Gastroesophageal sphincter (tissue), 3 donors: ENCODE data around the gene ISLR2.

Experiments used
- EP300 ChIP-seq: sonication (generic); formaldehyde crosslinking; IDR thresholded peaks from one replicate; pipeline ENCODE4 v1.6.1; 2017; ENCODE audit warnings: antibody characterized with exemption, mild to moderate bottlenecking
- POLR2A ChIP-seq, 2 donors: fragments of 450-650 bp; IDR thresholded peaks; one replicate each; pipeline ENCODE4 v1.6.1; 2017; ENCODE audit warnings: antibody characterized with exemption in 2 of 2, mild to moderate bottlenecking in 2 of 2, moderate library complexity in 1 of 2
- POLR2AphosphoS5 ChIP-seq: sonication (generic); formaldehyde crosslinking; IDR thresholded peaks from one replicate; pipeline ENCODE4 v1.6.1; 2017; ENCODE audit warnings: antibody characterized with exemption
- TF ChIP-seq, protein P1 (sequence below), 4 experiments: fragments of 200-600 bp in 2 of 4; fragments of 450-650 bp in 2 of 4; sonication (generic) in 1 of 4; IDR thresholded peaks; one replicate each; pipeline ENCODE4 v1.5.1; 2017 to 2019; ENCODE audit warnings: antibody characterized with exemption in 4 of 4, mild to moderate bottlenecking in 2 of 4, moderate library complexity in 2 of 4

DNA sequence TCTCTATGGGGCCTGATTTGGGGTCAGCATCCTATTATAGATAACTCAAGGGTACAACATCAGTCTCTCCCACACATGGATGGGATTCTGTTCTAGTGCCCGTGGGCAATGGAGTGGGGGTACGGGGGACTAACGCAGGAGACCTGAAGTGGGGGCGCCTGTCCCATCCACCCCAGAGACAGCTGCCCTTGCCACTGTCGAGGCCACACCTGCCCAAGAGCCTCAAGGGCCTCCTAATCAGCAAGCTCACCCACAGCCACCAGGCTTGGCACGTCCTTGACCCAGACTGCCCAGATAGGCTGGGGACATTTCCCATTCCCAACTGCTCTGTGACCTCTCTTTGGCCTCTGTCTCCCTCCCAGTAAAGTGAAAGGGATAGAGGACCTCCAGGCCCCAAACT, 8.5 kb upstream of the ISLR2 start:
- TF ChIP-seq, protein P1, sequence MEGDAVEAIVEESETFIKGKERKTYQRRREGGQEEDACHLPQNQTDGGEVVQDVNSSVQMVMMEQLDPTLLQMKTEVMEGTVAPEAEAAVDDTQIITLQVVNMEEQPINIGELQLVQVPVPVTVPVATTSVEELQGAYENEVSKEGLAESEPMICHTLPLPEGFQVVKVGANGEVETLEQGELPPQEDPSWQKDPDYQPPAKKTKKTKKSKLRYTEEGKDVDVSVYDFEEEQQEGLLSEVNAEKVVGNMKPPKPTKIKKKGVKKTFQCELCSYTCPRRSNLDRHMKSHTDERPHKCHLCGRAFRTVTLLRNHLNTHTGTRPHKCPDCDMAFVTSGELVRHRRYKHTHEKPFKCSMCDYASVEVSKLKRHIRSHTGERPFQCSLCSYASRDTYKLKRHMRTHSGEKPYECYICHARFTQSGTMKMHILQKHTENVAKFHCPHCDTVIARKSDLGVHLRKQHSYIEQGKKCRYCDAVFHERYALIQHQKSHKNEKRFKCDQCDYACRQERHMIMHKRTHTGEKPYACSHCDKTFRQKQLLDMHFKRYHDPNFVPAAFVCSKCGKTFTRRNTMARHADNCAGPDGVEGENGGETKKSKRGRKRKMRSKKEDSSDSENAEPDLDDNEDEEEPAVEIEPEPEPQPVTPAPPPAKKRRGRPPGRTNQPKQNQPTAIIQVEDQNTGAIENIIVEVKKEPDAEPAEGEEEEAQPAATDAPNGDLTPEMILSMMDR (IDR thresholded peaks at IDR 0.05), result no peak
- TF ChIP-seq EP300 (no peak), POLR2A (IDR thresholded peaks at IDR 0.05) (no peak), POLR2AphosphoS5 (no peak)
